Thyroid gland (tissue), 4 donors: ENCODE results near the gene ZNF595. TPM values are rescaled to one million over a fixed set of nuclear protein-coding genes. Genes with fewer than 3 reads are reported as not detected.
A peak's percentile ranks its signal among the peaks of the same experiment; 100 is the strongest.
"Not testable (repeated sequence)": the region's sequence is repeated elsewhere in the genome, so short reads cannot be mapped to it uniquely, and the experiment has no call there.

Source experiments
- DNase-seq, 2 donors: peaks; one replicate each; pipeline ENCODE4 v3.0.0-alpha.2; 2019
- H3K27ac ChIP-seq, 3 donors: fragments of 200-600 bp; sonication (generic); 1 replicate in 2 of 3; 2 replicates in 1 of 3; pipeline ENCODE4 v1.5.1; 2016 to 2019; ENCODE audit warnings: mild to moderate bottlenecking in 1 of 3, moderate library complexity in 1 of 3
- H3K27me3 ChIP-seq: fragments of 200-600 bp; sonication (generic); one replicate; pipeline ENCODE4 v1.5.1; 2019
- H3K36me3 ChIP-seq, 2 donors: fragments of 200-600 bp; sonication (generic); one replicate each; pipeline ENCODE4 v1.5.1; 2016 to 2019
- H3K4me1 ChIP-seq, 2 donors: fragments of 200-600 bp; sonication (generic); one replicate each; pipeline ENCODE4 v1.5.1; 2017 to 2019
- H3K4me3 ChIP-seq, 3 donors: fragments of 200-600 bp; sonication (generic); replicated peaks in 1 of 3; 1 replicate in 2 of 3; 2 replicates in 1 of 3; pipeline ENCODE4 v1.5.1; 2016; ENCODE audit warnings: mild to moderate bottlenecking in 1 of 3
- H3K9me3 ChIP-seq: fragments of 200-600 bp; sonication (generic); one replicate; pipeline ENCODE4 v1.5.1; 2017
- CTCF ChIP-seq, 6 experiments: fragments of 200-600 bp in 3 of 6; fragments of 450-650 bp in 3 of 6; sonication (generic) in 3 of 6; IDR thresholded peaks; one replicate each; pipeline ENCODE4 v1.5.1; 2016 to 2019; ENCODE audit warnings: antibody characterized with exemption in 6 of 6, mild to moderate bottlenecking in 2 of 6, inconsistent platforms in 1 of 6, moderate library complexity in 1 of 6
- WGBS, 2 donors: methylation state at CpG; one replicate each; pipeline ENCODE4 v1.1.5; 2017; 5-methylcytosine and 5-hydroxymethylcytosine counted together
- intact Hi-C: fragments of 100-400 bp; cut with DNase I; formaldehyde crosslinking; loops from one replicate; pipeline ENCODE4 v1.15.1; 2023
- total RNA-seq, 4 donors: library from RNA; depleted of rRNA; stranded (reverse); fragments of >200 nt; gene quantifications; one replicate each; pipeline ENCODE4 v1.2.3, GENCODE V29; 2016

Gene ZNF595
- total RNA-seq, 4 donors from 2014 or later: 25.8 to 68.2 (median 29.0) TPM

- H3K36me3 ChIP-seq, H3K4me1 ChIP-seq, H3K9me3 ChIP-seq, intact Hi-C loops, H3K27me3 ChIP-seq, H3K27ac ChIP-seq, H3K4me3 ChIP-seq: not testable (repeated sequence)
- peak in 2 of 6 experiments; percentile 21 to 23 for TF ChIP-seq CTCF (IDR thresholded peaks at IDR 0.05)
- DNase-seq: peak; percentile 67 to 78
- WGBS, 2 donors: 7 to 61% methylated on average over 1 of the region's 3 CpGs
These were observed 24.2 kb upstream of the ZNF595 start for GRCh38 chr4:28767-29542.

GRCh38 chr4:33314-33713, 19.8 kb upstream of the ZNF595 start:
- intact Hi-C loops, H3K4me1 ChIP-seq: not testable (repeated sequence)
- WGBS, 2 donors: 83% methylated on average over 1 of the region's 6 CpGs; no CpG with 5 or more reads in 1 of the 2 donors

GRCh38 chr4:36559-37415, 16.3 kb upstream of the ZNF595 start:
- WGBS, 2 donors: 69 to 73% methylated on average over 3 to 4 of the region's 6 CpGs
- not testable (repeated sequence) for DNase-seq, H3K27me3 ChIP-seq

More at GRCh38 chr4:33314-33713, 19.8 kb upstream of the ZNF595 start:
- H3K9me3 ChIP-seq, DNase-seq, H3K36me3 ChIP-seq, H3K27me3 ChIP-seq, H3K27ac ChIP-seq, H3K4me3 ChIP-seq: not testable (repeated sequence)

GRCh38 chr4:38202-38601, 14.9 kb upstream of the ZNF595 start:
- H3K36me3 ChIP-seq, H3K27ac ChIP-seq, H3K27me3 ChIP-seq, intact Hi-C loops, H3K4me1 ChIP-seq, DNase-seq, H3K9me3 ChIP-seq, H3K4me3 ChIP-seq: not testable (repeated sequence)

More at GRCh38 chr4:36559-37415, 16.3 kb upstream of the ZNF595 start:
- H3K4me1 ChIP-seq, H3K4me3 ChIP-seq, intact Hi-C loops, H3K36me3 ChIP-seq, H3K27ac ChIP-seq, H3K9me3 ChIP-seq: not testable (repeated sequence)

GRCh38 chr4:43375-43774, 9.7 kb upstream of the ZNF595 start:
- H3K4me1 ChIP-seq, H3K27ac ChIP-seq, H3K36me3 ChIP-seq, H3K27me3 ChIP-seq, intact Hi-C loops, H3K9me3 ChIP-seq, DNase-seq, H3K4me3 ChIP-seq: not testable (repeated sequence)

- H3K27me3 ChIP-seq, H3K4me3 ChIP-seq, intact Hi-C loops, H3K27ac ChIP-seq, DNase-seq, H3K36me3 ChIP-seq, H3K4me1 ChIP-seq, H3K9me3 ChIP-seq: not testable (repeated sequence)
- 75% methylated on average over 4 of the region's 4 CpGs for WGBS, 2 donors
These were observed 1.9 kb upstream of the ZNF595 start for GRCh38 chr4:51253-51652.

GRCh38 chr4:51655-52277, 1.4 kb upstream of the ZNF595 start:
- H3K27ac ChIP-seq, H3K4me1 ChIP-seq, H3K9me3 ChIP-seq, H3K27me3 ChIP-seq, H3K4me3 ChIP-seq, DNase-seq, intact Hi-C loops, H3K36me3 ChIP-seq: not testable (repeated sequence)
- WGBS, 2 donors: 60 to 86% methylated on average over 5 of the region's 9 CpGs

GRCh38 chr4:53521-53920, 400 bp downstream of the ZNF595 start:
- H3K9me3 ChIP-seq, intact Hi-C loops, H3K27ac ChIP-seq, H3K27me3 ChIP-seq, H3K4me1 ChIP-seq, H3K36me3 ChIP-seq, DNase-seq: not testable (repeated sequence)
- H3K4me3 ChIP-seq: peak overlapping the region in 1 of 3 donors; percentile 9
- WGBS, 2 donors: no CpG with 5 or more reads among the region's 41 CpGs

- H3K36me3 ChIP-seq, H3K4me1 ChIP-seq, intact Hi-C loops, H3K27ac ChIP-seq, DNase-seq, H3K9me3 ChIP-seq, H3K27me3 ChIP-seq, H3K4me3 ChIP-seq: not testable (repeated sequence)
These were observed 11.6 kb downstream of the ZNF595 start for GRCh38 chr4:64733-65132.
